Esophagus (tissue), 2 donors: ENCODE measurements around the gene PDE3B. TPM values are rescaled to one million over a fixed set of nuclear protein-coding genes. Genes with fewer than 3 reads are reported as not detected.
A peak's percentile ranks its signal among the peaks of the same experiment; 100 is the strongest.
"Not testable (repeated sequence)": the region's sequence is repeated elsewhere in the genome, so short reads cannot be mapped to it uniquely, and the experiment has no call there.

Source experiments
- H3K27ac ChIP-seq, 2 donors: one replicate each; pipeline ENCODE4 v1.5.1; 2013; ENCODE audit warnings: low read depth in 2 of 2, mild to moderate bottlenecking in 2 of 2, inconsistent platforms in 1 of 2, low read length in 1 of 2, moderate library complexity in 1 of 2
- H3K27me3 ChIP-seq, 2 donors: one replicate each; pipeline ENCODE4 v1.6.1; 2013; ENCODE audit warnings: low read length in 2 of 2, control low read depth in 1 of 2, mild to moderate bottlenecking in 1 of 2; ENCODE audit not compliant: insufficient read depth in 2 of 2, control insufficient read depth in 1 of 2
- H3K36me3 ChIP-seq, 2 donors: one replicate each; pipeline ENCODE4 v1.6.1; 2013; ENCODE audit warnings: low read length in 1 of 2; ENCODE audit not compliant: control insufficient read depth in 2 of 2, insufficient read depth in 2 of 2
- H3K4me1 ChIP-seq, 2 donors: one replicate each; pipeline ENCODE4 v1.6.1; 2013; ENCODE audit warnings: low read length in 1 of 2; ENCODE audit not compliant: control insufficient read depth in 2 of 2, insufficient read depth in 2 of 2
- H3K4me3 ChIP-seq, 2 donors: one replicate each; pipeline ENCODE4 v1.5.1; 2013; ENCODE audit warnings: low read length in 2 of 2, mild to moderate bottlenecking in 2 of 2, low read depth in 1 of 2, moderate library complexity in 1 of 2
- H3K9me3 ChIP-seq, 2 donors: one replicate each; pipeline ENCODE4 v1.6.1; 2013; ENCODE audit warnings: mild to moderate bottlenecking in 2 of 2, low read depth in 1 of 2, low read length in 1 of 2, moderate library complexity in 1 of 2; ENCODE audit not compliant: control insufficient read depth in 2 of 2, insufficient read depth in 1 of 2
- WGBS, 2 donors: extraction: QIAGEN DNeasy Blood & Tissue Kit; methylation state at CpG; one replicate each; pipeline ENCODE4 v1.1.7; 2013; 5-methylcytosine and 5-hydroxymethylcytosine counted together
- polyA plus RNA-seq, 2 donors: library from polyadenylated mRNA; stranded (reverse); fragments of 200-250 nt; gene quantifications; one replicate each; pipeline ENCODE4 v1.2.3, GENCODE V29; 2013
- donor health status: healthy with polysubstance abuse.
- donor health status: Bipolar disorder and iron deficiency.

Gene PDE3B
- polyA plus RNA-seq = 1 to 10 TPM in 1 of 2 donors, under 1 TPM in 1; 0.98 to 1.2 TPM

DNA sequence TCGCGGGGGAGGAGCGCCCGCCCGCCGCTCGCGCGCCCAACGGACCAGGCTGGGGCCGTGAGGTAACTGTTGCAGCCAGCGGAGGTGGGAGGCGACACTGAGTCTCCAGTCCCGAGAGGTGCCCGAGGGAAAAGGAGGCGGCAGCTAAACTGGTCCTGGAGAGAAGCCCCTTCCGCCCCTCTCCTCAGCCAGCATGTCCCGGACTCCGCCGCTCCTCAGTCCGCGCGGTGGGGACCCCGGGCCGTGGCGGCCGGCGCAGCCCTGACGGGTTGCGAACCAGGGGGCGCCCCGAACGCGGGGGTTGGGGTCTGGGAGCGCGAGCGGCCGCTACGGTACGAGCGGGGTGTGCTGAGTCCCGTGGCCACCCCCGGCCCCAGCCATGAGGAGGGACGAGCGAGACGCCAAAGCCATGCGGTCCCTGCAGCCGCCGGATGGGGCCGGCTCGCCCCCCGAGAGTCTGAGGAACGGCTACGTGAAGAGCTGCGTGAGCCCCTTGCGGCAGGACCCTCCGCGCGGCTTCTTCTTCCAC, at the start of gene PDE3B:
Gene PDE3B (plus strand): TSS at position 108 of the 529 bp plus-strand sequence. CDS start 272 bp downstream, at position 380.
- no peaks in the 10 kb centered on the region for H3K36me3 ChIP-seq
- no peaks in the 10 kb centered on the region for H3K4me1 ChIP-seq
- H3K27ac ChIP-seq = peak within 1 kb of the TSS; percentile 57 to 76
- peak within 1 kb of the TSS; percentile 73 to 77 for H3K4me3 ChIP-seq
- 0% methylated on average over 38 to 59 of the region's 59 CpGs for WGBS, 2 donors
- H3K27me3 ChIP-seq = peaks cover 0 to 3% of the 10 kb centered on the region in 2 donors
- no peaks in the 10 kb centered on the region for H3K9me3 ChIP-seq

DNA sequence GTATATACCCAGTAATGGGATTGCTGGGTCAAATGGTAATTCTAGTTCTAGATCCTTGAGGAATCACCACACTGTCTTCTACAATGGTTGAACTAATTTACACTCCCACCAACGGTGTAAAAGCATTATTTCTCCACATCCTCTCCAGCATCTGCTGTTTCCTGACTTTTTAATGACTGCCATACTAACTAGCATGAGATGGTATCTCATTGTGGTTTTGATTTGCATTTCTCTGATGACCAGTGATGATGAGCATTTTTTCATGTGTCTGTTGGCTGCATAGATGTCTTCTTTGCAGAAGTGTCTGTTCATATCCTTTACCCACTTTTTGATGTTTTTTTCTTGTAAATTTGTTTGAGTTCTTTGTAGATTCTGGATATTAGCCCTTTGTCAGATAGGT, 48.3 kb upstream of the PDE3B start:
- H3K4me3 ChIP-seq, H3K27me3 ChIP-seq, H3K4me1 ChIP-seq, H3K27ac ChIP-seq, H3K9me3 ChIP-seq, H3K36me3 ChIP-seq: not testable (repeated sequence)
- WGBS, 2 donors = 53 to 73% methylated on average over 1 of the region's 1 CpG

DNA sequence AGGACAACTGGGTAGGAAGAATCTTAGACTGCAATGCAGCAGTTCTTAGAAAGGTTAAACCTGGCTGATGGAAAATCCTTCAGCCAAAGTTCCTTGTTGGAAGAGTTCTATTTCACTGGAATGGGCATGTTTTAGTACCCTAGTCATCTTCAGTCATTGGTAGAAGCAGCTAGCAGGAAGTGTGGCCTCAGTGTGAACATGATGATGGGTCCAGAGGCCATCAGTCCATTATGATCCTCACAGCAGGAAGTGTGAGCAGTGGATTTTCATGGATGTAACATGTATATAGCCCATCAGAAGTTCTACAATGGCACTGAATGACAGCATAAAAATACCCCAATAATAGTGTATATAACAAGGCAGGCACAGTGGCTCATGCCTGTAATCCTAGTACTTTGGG, 35.9 kb upstream of the PDE3B start:
- Histone ChIP-seq H3K9me3 (no peaks in the 10 kb centered on the region), H3K4me1 (no peaks in the 10 kb centered on the region), H3K4me3 (no peak overlapping the region), H3K27ac (no peak overlapping the region), H3K36me3 (no peaks in the 10 kb centered on the region), H3K27me3 (no peaks in the 10 kb centered on the region)

DNA sequence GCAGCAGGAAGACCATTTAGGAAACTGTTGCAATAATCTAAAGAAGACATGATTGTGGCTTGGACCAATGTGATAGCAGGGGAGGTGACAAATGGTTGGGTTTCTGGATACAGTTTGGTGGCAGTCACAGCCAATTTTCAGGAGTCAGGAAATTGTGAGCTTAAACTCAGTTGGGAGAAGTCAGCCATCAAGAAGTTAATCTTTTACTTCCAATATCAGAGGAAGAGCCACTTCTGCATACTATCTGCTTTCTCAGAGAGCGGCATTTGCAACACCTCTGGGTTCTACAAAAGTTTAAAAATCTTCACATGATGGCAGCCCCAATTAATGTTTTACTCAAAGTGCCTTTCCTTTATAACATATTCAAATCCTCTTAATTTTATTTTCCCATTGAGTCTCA, 33.7 kb upstream of the PDE3B start:
- no peaks in the 10 kb centered on the region for H3K27me3 ChIP-seq
- H3K36me3 ChIP-seq = no peaks in the 10 kb centered on the region
- WGBS, 2 donors = 91 to 100% methylated on average over 1 of the region's 1 CpG
- no peak overlapping the region for H3K27ac ChIP-seq
- no peaks in the 10 kb centered on the region for H3K4me1 ChIP-seq
- H3K9me3 ChIP-seq = no peaks in the 10 kb centered on the region
- no peak overlapping the region for H3K4me3 ChIP-seq

DNA sequence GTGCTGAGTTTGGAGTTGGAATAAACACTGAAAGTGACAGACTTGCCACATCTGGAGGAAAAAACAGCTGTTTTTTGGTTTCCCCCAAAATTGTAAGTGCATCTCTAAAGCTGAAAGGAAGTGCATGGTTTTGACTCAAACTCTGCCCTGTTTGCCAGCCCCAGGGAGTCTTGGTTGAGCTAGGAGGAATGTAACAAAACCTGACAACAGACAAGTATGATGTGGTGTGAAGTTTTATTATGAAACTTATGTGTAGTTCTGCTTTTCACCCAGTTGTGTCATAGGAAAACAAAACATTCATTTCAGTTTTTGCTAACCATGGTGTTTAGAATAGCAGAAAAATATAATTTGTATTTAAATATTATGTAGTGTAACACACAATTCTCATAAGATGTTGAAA, 31.7 kb upstream of the PDE3B start:
- no peaks in the 10 kb centered on the region for H3K27me3 ChIP-seq
- H3K4me1 ChIP-seq = no peaks in the 10 kb centered on the region
- H3K9me3 ChIP-seq = no peaks in the 10 kb centered on the region
- H3K36me3 ChIP-seq = no peaks in the 10 kb centered on the region
- H3K4me3 ChIP-seq = no peak overlapping the region
- H3K27ac ChIP-seq = no peak overlapping the region

DNA sequence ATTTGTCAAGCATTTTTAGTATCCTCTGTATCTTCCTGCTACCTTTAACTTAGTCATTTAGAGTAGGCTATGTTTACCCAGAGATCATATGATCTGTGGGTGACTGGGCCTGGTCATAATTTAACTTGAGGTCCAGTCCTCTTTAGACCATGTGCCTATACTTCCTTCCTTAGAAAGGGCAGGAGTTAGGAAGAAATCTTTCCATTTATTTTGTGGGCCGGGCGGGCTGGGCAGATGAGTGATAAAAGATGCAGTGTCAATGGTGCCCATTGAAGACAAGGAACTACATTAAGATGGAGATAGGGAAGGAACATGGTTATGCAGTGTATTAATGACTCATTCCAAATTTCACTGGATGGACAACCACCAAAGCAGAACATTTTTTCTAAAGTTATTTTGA, 30.9 kb upstream of the PDE3B start:
- Histone ChIP-seq H3K27me3 (no peaks in the 10 kb centered on the region), H3K27ac (no peak overlapping the region), H3K36me3 (no peaks in the 10 kb centered on the region), H3K4me1 (no peaks in the 10 kb centered on the region), H3K4me3 (no peak overlapping the region), H3K9me3 (no peaks in the 10 kb centered on the region)
- 93 to 98% methylated on average over 2 of the region's 2 CpGs for WGBS, 2 donors

DNA sequence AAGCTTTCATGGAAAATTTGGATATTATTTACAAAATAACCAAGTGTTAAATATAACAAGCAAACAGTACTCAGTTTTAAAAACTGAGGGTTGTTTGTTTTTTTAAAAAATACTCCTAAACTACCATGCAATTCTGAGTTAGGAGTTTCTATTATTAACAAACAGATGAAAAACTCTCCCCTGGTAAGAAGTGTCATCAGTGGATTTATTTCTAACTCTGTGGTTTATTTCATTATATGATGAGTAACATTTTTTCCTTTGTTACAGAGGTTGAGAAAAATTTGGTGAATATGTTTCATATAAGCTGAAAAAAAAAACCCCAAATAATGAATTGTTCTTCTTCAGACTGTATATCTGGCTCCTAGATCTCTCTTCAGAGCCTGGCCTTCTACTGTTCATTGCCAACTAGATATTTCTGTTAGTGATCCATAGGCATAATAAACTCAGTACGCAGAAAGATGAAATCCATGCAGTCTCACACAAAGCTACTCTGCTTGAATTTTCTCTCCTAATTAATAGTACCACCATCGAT, 29.4 kb upstream of the PDE3B start:
- Histone ChIP-seq H3K4me3 (no peak overlapping the region), H3K9me3 (no peaks in the 10 kb centered on the region), H3K4me1 (no peaks in the 10 kb centered on the region), H3K27me3 (no peaks in the 10 kb centered on the region), H3K36me3 (no peaks in the 10 kb centered on the region), H3K27ac (no peak overlapping the region)
- WGBS, 2 donors = 87 to 98% methylated on average over 2 of the region's 2 CpGs

DNA sequence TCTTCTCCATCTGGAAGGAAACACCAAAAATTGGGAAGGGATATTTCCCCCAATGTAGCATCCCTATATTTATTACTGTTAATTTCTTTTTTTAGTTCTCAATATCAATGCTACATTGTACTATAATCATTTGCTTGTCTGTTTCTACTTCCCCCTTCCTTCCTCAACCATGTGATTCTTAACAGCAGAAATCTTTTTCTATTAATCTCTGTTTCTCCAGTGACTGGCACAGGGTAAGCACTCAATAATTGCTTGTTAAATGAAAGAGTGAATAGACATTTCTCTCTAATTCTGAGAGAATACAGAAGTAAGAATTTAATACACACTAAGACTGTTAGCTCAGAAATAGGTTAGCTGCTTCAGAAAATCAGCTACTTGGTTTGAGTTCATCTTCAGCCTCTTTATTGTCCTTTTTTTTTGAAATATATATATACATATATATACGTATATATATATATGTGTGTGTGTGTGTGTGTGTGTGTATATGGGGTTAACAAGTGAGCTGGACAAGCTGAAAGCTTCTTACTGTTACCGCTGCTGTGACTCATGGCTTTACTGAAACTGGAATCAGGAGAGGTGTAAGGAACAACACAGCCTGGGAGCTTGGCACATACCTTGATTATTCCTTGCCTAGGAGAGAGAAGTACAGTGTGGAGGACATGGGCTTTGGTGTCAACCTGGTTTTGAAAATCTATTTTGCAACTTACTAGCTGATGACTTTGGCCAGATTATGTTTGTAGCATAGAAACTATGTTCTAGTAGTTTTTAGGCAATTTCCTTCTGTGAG, 26.2 kb upstream of the PDE3B start:
- Histone ChIP-seq H3K36me3 (no peaks in the 10 kb centered on the region), H3K27me3 (no peaks in the 10 kb centered on the region), H3K4me3 (no peak overlapping the region), H3K9me3 (no peaks in the 10 kb centered on the region), H3K27ac (no peak overlapping the region), H3K4me1 (no peaks in the 10 kb centered on the region)
- WGBS, 2 donors = 64 to 65% methylated on average over 2 of the region's 2 CpGs

DNA sequence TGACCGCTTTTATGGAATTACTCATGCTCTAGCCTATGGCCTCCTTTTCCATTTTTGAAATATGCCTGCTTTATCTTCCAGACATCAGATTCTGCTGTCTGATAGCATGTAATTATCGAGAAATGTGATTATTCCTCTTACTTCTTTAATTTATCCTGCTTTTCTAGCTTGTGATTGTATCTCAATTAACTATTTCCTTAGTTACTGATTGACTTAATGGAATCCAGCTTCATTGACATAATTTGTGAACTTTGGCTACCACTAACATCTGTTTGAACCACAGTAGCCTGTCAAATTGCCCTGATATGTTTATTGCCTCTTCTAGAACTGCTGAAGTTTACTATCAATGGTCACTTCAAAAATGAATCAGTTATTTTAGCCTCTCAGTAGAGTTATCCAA, 25.5 kb upstream of the PDE3B start:
- Histone ChIP-seq H3K36me3 (no peaks in the 10 kb centered on the region), H3K27ac (no peak overlapping the region)
- WGBS, 2 donors = 84 to 88% methylated on average over 2 of the region's 2 CpGs

More for the DNA sequence above, 25.5 kb upstream of the PDE3B start:
- Histone ChIP-seq H3K27me3 (no peaks in the 10 kb centered on the region), H3K9me3 (no peaks in the 10 kb centered on the region), H3K4me3 (no peak overlapping the region), H3K4me1 (no peaks in the 10 kb centered on the region)
